HG02763 (cell line): ENCODE measurements around the gene NSUN3.
"Not testable (repeated sequence)": the region's sequence is repeated elsewhere in the genome, so short reads cannot be mapped to it uniquely, and the experiment has no call there.

ENCODE experiments used
- ATAC-seq: cut with Tn5 transposase; IDR thresholded peaks from one replicate; pipeline ENCODE4 v1.9.1; 2021; ENCODE audit warnings: mild to moderate bottlenecking, moderate library complexity; ENCODE audit not compliant: unreplicated experiment

The NSUN3 gene

DNA sequence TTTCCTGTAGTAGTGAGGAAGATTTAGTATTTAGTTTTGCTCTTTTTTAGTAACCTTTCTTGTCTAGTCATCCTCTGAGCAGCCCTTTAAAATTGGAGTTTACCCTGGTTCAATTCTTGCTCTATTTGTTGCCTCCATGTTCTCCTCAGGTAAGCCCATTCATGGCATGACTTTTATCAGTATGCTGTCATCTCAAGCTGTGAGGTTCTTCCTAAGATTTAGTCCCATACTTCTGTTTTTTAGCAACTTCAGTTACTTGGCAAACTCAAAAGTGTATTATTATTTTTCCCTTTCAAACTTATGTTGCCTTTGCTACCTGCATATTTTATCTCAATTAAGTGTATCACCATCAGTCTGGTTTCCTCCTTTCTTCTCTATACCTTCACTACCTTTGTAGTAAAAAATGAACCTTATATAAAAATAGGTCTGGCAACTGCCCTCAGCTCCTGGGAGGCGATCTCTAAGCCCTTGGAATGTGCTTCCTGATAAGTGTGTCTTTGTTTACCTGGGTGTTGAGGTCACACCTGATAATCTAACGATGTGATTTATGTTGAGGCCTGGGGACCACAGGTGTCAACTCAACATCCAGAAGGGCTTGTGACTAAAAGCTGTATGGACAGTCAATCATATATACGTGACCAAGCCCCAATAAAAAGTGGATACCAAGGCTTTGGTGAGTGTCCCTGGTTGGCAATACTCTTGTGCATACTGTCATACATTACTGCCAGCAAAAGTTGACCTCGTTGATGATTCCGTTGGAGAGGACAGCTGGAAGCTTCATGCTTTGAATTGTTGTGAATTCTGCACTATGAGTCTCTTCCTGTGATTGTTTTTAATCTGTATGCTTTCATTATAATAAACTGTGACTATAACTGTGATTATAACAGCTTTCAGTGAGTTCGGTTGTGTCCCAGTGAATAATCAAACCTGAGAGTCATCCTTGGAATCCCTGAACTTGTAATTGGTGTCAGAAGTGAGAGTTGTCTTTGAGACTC is 3.9 kb downstream of the NSUN3 start:
- ATAC-seq, result no peak

DNA sequence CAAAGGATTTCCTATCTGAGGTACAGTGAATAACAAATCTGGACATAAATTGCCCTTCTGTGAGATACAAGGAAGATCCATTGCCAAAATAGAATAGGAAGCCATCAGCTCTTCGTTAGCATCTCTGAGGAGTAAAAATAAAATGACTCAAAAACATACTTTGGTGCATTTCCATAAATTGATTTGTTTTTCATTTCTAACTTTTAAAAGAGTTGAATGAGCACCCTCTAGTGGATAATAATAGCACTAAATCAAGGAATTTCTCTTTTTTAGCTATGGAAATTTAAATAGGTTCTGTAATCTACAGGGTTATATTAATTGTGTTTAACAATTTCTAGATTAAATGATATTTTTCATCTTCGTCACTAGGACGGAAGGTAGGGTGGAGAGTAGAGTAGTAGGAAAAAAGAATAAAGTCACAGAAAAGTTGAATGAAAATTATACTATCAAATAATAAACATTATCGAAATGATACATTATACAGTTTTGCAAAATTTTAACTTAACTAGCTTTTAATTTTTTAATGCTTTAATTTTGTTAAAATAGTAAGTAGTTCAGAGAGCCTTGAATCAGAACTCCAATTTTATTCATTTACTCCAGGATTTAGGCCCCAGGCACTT is 6.4 kb downstream of the NSUN3 start:
- no peak for ATAC-seq

DNA sequence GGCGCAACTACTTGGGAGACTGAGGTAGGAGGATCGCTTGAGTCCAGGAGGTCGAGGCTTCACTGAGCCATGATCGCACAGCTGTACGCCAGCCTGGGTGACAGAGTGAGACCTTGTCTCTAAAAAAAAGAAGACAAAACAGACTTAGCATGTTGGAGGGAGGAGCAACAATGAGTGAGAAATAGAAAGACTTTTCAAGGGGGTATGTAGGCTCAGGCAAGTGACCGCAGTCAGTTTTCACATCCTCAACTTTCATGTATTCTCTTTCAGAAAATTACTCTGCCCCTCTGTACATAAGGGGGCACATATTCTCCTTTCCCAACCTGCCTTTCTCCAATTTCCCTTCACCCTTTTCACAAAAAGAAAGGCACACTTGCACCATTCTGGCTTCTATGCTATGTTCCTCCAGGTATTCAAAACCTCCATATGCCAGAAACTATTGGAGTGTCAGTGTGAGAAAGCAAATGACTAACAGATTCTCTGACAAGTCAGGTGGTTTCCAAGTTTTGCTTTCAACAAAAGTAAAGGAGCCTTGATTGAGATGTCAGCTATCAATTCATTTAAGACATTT is 7.6 kb downstream of the NSUN3 start:
- peak; percentile 53 for ATAC-seq

DNA sequence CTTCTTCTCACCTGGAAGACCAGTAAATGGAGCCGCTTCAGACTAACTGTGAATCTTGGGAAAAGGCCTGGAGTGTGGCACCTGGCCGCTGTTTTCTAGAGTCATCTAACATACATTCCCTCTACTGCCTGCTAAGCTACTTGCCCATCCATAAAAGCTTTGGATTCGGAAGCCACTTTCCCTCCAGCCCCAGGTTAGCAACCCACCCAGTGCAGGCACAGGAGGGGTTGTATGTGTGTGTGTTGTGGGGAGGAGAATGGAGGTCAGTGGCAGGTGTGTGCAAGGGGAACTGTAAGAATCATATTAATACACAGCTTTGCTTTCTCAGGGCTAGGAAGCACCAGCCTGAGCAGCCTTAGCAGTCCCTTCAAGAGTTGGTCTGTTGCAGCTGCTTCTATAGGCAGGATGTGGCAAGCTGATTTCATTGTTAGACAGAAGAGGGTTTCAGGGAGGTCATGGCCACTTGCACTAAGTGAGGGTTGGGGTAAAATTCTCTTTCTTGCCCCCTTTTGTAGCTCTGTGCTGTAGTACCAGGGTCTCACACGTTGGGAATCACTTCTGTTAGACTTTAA is 8.9 kb downstream of the NSUN3 start:
- ATAC-seq, result peak; percentile 81

DNA sequence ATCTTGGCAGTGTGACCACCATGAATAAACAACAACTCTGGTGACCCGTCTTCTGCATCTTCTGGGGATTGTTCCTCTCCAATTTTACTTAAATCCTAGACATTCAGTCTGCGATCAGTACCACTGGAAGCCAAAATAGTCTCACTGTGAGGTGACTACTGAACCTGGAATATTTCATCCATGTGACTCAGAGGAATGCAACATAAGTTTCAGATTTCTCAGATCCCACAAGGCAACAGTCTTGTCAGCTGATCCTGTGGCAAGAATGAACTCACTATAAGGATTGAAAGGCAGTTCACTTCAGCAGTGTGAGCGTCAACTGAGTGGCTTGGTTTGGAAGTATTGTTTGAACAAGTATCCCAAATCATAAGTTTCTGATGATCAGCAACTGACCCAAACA is 13.2 kb downstream of the NSUN3 start:
- no peak for ATAC-seq

DNA sequence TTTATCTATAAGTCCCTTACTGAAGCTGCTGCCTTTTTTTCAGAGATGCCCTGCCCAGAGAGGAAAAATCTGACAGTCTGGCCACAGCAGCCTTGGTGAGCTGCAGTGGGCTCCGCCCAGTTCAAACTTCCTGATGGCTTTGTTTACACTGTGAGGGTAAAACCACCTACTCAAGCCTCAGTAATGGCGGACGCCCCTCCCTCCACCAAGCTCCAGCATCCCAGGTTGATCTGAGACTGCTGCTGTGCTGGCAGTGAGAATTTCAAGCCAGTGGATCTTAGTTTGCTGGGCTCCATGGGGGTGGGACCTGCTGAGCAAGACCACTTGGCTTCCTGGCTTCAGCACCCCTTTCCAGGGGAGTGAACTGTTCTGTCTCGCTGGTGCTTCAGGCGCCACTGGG is 17.7 kb downstream of the NSUN3 start:
- ATAC-seq, result not testable (repeated sequence)

DNA sequence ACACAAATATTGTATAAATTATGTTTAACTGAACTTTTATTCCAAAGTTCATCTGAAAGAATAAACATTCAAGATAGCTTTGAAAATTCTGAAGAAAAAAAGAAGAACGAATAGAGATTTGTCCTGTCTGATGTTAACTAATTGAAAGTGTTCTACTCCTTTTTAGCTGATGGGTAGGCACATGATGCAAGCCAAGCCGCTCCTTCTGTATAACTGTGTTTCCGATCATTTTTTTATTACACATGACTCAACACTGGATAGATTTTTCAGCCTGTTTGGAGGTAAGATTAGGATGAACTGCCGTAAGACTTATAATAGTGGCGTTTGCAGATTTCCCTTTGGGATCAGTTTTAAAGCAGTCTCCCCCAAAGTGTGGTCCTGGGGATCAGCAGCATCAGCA is 19.0 kb downstream of the NSUN3 start:
- no peak for ATAC-seq

DNA sequence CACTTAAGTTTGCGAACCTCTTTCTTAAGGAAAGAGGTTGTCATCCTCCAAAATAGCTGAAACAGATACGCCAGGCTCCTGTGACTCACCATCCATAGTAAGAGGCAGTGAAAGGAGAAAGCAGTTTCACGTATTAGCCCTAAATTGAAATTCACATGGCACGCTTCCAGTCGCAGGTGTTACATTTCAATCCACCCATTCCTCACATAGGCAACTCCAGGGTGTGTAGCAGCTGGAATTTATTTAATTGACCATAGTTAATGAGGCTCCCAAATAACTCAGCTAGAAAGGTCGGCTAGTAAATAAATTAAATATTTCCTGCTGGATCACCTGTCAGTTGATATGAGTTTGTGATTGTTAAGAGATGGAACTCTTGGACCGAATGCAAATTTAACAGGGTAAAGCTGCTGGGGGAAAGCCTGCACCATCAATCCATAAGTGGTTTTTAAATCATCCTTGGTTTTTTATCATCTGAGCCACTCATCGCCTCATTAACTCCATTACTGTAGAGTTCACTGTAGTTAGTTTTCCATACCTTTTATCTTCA is 19.6 kb downstream of the NSUN3 start:
- ATAC-seq, result no peak

DNA sequence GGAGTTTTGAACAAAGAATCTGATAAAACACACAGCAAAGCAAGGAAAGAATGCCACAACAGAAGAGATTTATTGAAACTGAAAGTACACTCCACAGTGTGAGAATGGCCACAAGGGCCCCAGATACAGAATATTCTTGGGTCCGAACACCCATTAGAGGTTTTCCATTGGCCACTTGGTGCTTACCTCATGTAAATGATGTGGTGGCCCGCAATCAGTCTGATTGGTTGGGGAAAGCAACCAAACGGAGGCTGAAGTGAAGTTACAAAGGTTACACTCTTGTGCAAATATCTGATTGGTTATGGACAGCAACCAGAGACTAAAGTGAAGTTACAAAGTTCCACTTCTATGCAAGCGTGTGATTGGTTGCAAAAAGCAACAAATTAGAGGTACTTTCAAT is 20.4 kb downstream of the NSUN3 start:
- no peak for ATAC-seq

DNA sequence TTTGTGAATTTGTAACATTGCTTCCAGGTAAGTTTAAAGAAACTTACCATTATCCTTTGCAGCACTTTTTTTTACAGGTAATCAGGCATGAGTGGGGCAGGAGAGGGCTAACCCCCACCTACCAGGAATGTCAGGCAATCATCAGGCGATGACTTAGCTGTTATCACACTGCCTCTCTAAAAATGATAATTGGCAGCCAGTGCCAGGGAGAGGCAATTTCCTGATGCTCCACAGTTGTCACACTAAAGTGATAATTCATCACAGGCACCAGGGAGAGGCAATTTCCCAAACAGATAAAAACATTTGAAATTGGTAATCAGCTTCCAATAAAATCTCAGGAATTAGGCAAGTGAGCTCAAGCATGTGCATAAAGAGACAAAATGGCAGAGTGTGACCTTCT is 26.3 kb downstream of the NSUN3 start:
- ATAC-seq, result no peak

DNA sequence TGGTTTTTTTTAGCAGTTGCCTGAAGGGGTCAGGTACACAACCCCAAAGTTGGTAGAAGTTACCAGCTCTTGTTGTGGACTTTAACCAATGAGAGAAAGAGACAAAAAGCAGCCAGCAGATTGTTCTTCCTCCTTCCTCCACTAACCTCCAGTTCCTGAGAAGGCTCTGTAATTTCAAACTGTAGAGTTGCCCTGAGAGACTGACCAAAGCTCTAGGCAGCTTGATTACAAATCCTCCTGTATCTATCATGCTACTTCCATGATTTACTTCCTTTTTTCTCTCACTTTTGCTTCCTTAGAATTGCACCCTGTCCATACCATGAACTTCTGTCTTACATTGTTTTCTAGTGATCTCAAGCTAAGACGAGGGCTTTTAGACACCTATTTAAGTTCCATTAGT is 29.2 kb downstream of the NSUN3 start:
- no peak for ATAC-seq

DNA sequence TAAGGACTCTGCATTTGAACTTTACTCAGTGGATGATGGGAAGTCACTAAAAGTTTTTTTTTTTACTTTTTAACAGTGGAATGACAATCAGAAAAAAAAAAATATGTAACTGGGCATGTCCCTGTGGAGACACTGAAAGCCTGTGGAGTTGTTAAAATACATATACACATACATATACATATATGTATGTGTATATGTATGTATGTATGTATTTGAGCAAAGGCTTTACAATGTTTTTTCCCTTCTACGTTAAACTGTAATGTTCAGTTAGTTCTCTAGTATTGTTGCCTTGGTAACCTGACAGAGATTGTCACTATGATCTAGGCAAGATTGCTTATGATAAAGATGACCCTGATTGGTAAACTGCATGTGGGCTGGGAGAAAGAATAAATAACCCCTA is 30.3 kb downstream of the NSUN3 start:
- ATAC-seq, result no peak

DNA sequence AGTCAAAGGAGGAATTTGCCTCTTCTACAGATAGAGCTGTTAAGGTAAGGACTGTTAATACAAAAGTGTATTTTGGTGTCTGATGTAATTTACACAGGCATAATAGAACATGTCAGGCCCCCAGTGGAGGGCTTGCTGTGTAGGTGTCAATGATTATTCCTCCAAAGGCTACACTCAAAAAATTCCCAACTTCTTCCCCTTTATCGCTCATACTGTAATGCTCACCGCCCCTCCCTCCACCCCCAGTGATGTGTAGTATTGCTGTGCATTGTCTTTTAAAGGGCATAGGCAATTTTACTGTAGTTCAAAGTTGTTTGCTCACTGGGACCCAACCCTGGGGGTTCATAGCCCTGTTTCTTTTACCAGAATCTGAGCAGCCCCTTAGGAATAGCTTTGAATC is 32.2 kb downstream of the NSUN3 start:
- no peak for ATAC-seq

DNA sequence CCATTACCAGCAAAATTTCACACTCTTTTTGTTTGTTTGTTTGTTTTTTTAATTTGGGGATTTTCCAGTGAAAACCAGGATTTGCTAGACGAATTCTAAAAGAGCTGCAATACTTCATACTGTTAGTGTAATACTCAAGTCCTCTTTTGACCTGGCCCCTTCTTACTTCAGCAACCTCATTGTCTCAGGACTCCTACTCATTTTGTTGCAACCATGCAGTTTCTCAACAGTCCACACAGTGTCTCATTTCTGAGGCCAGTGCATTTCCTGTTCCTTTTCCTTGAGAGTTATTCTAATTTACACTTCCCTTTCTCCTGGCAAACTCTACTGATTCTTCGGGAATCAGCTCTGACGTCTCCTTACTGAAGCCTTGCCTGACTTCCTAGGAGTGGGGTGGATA is 35.6 kb downstream of the NSUN3 start:
- no peak for ATAC-seq

DNA sequence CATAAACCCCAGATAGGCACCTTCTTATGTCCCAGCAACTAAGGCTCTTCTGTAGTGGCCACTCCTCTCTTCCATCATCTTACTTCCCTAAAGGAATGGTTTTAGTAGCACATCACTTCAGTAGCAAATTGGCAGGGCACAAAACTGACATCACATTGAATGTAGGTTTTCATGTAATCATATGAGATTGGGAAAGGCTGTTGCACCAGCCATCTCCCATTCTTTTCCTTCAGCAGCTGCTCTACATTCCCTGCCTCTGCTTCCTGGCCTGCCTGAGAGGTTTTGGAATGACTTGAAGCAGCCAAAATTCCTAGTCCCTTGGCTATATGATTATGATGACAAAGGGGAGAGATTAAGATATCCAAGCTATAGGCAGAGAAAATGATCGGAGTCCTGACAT is 36.5 kb downstream of the NSUN3 start:
- no peak for ATAC-seq

DNA sequence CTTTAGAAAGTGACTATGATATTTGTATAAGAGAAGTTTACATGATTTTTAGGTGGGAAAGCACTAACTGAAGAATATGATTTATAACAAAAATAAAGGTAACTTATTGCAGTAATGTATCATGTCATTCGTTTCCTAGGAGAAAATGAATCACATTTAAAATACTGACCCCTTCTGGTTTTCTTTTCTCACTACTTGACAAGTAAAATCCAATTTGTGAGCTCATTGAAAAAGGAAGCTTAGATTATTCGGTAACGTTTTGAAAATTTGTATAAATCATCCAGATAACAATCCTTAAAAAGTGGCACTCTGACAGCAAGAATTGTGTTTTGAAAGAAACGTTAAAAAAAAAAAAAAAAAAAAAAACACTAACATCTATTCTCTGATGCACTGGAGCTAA is 39.0 kb downstream of the NSUN3 start:
- no peak for ATAC-seq

DNA sequence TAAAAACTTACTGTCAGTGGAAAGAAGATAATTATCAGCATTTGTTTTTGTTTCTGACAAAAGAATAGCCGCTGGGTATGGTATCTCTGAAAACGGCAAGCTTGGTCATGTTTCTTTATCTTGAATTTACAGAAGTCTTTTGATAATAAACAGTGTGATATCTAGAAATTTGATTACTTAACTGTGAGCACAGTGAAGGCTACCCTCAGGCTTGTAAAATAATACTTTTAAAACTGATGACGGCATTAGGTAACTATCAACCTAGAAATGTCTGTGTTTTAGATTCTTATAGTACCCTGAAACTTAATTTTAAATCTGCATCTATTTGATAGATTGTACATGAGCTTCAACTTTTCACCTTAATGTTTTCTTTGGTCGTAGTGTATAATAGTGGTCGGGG is 43.4 kb downstream of the NSUN3 start:
- ATAC-seq, result no peak

DNA sequence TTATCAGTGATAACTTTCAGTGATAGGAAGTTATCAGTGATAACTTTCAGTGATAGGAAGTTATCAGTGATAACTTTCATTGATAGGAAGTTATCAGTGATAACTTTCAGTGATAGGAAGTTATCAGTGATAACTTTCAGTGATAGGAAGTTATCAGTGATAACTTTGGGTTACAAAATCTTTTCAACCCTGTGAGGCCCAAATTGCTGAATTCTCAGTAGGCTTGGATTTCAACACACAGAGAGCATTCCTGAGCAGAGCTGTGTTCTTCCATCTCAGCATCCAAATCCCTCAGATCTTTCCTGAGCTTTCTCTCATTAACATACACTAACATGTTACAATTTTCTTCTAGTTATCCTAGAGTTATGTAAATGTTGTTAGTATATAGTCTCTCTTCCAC is 47.4 kb downstream of the NSUN3 start:
- not testable (repeated sequence) for ATAC-seq

DNA sequence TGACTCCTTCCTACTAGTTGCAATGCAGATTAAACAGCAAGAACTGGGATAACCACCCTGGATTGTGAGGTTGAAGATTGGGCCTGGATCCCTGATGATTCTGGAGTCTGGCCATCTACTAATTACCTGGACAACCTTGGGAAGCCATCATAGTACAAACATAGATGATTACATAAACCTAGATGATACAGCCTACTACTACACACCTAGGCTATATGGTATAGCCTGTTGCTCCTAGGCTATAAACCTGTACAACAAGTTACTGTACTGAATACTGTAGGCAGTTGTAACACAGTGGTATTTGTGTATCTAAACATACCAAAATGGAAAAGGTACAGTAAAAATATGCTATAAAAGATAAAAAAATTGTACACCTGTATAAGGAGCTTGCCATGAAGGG is 48.0 kb downstream of the NSUN3 start:
- ATAC-seq, result no peak

DNA sequence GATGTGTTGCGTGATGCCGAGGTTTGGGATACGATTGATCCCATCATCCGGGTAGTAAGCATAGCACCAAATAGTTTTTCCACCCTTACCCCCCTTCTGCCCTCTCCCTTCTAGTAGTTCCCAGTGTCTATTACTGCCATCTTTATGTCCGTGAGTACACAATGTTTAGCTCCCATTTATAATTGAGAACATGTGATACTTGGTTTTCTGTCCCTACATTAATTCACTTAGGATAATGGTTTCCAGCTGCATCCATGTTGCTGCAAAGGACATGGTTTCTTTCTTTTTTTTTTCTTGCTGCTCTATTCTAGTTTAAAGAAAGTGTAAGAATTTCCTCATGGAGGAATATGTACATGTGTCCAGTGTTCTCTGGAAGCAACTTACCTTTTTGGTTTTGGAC is 51.8 kb downstream of the NSUN3 start:
- no peak for ATAC-seq

DNA sequence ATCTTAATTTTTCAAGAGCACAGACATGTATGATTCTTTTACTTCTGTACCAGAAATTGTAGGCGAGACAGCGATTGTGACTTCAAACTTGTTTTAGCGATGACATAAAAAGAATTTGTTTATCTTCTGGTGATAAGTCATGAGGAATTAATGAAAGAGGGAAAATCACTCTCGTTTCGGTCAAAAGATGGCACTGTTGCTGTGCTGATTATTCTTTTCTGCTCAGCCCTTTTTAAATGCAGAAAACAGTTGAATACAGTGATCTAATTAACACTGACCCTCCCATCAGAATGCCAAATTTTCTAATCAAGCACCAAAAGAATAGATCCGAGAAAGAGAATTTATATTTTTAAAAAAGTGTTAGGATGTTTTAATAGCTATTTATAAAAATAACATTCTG is 52.6 kb downstream of the NSUN3 start:
- no peak for ATAC-seq
